HG02571 (cell line): ENCODE measurements around the gene SCLY.

Experiments
- ATAC-seq: cut with Tn5 transposase; IDR thresholded peaks from one replicate; pipeline ENCODE4 v1.9.1; 2021; ENCODE audit warnings: mild to moderate bottlenecking, moderate library complexity; ENCODE audit not compliant: unreplicated experiment

The SCLY gene

DNA sequence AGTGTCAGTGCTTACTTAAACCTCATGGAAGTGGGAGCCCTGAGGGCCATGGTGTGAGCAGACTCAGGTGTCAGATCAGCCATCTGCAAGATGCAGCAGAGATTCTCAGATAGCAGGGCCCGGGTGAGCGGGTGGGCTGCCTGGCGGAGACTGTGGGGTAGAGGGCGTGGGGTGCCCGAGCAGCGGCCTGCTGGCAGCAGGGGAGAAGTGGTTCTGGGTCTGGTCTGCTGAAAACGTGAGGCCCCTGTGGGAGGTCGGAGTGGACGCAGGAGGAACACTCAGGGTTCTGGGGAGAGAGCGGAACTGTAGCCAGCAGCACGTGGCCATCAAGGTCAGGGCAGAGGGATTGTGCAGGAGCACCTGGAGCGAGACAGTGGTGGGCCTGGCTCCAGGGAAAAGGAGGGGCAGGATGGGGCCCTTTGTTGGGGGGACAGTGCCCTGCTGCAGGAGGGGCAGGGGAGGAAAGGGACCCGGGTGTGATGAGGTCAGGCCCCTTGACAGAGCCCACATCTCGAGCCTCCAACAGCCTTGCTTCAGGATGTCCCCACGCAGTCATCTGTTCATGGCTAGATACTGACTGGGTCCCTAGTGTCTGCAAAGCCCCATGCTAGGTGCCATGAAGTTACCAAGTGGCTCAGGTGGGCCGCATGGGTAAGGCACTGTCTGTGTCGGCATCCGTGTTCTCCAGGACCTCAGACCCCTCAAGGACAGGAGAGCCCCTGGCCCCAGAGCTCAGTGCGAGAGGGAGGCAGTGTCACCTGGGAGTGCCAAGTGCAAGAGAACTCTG is 36.6 kb downstream of the SCLY start:
- no peak for ATAC-seq

DNA sequence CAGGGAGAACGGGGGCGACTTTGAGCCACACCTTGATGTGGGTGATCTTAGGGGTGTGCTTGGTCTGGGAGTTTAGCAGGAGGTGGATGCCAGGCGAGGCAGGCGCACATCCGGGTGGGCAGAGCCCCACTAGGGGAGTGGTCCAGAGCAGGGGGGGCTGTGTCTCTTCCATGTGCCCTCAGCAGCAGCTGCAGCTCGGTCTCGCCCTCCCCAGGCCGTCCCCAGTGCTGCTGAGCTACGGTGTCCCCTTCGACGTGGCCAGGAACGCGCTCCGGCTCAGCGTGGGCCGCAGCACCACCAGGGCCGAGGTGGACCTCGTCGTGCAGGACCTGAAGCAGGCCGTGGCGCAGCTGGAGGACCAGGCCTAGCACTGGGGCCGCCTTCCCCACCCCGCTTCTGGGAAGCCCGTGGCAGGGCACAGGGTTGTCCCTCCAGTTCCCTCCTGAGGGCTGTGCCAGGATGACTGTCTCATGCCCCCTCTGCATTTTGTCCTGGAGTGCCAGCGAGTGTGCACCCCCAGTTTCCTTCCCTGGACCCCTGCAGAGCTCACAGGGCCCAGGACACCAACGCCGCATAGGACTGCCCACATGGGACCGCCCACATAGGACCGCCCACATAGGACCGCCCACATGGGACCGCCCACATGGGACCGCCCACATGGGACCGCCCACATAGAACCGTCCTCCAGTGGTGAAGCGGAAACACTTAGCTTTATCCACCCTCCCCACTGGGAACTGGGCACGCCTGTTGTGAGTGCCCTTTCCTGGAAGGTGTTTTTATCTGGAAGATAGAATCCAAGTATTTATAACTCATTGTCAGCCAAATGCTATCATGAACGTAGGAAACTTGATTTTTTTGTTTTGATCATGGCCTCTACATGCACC is 37.4 kb downstream of the SCLY start:
- peak; percentile 55 for ATAC-seq

DNA sequence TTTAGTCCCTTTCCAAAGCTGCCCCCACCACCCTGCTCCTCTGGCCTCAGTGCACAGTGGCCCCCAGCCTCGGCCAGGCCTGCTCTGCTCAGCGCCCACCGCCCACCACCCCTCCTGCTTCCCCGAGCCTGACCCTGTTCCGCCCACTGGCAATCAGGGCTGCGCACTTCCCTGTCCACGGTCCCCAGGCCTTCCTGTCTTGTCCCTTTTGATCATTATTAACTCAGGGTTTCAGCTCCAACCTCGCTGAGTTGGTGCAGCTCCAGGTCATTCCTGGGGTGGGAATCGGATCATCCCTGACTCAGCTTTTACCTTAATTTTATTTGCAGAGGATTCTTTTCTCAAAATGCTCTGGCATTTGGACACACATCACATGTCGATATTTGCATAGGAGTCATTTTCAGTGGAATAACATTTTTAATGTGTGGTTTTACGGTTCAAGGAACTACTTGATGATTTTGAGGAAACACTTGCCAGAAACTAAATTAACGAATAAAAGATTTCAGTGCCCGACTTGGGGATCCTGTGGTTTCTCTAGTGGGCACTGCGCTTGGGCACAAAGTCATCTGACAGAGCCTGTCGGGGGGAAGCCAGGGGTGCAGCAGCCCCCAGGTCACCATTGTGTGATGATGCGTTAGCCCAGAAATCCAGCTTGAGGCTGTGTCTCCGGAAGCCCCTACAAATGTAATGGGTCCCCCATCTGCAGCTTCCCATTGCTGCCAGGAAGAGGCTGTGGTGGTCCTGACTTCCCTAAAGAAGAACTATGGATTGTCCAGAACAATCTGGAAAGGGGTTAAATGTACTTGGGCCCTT is 38.3 kb downstream of the SCLY start:
- ATAC-seq: no peak

- no peak for ATAC-seq
These were observed 38.9 kb downstream of the SCLY start for GRCh38 chr2:238099714-238100048.

GRCh38 chr2:238100049-238100820 is 39.4 kb downstream of the SCLY start, which contains the start of gene ESPNL:
TSS of gene ESPNL (plus strand) at chr2:238100340. CDS start at chr2:238100420, 80 bp downstream.
- ATAC-seq: no peak

- no peak for ATAC-seq
These were observed 40.3 kb downstream of the SCLY start for GRCh38 chr2:238100821-238101771.

GRCh38 chr2:238101891-238102841 is 41.4 kb downstream of the SCLY start:
- no peak for ATAC-seq

DNA sequence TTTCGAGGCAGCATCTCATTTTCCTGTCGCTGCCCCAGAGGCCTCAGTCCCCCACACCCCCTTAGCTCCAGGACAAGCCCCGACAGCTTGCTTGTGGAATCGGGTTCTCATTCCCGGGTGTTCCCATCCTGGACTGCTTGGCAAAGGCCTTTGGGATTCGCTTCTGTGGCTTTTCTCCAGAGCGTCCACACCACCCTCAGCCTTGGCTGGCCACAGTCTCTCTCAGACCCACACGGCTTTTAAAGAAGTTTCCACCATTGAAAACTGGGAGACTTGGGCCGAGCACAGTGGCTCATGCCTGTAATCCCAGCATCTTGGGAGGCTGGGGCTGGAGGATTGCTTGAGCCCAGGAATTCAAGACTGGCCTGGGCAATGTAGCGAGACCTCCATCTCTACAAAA is 42.1 kb downstream of the SCLY start:
- ATAC-seq: no peak

- ATAC-seq: no peak
These were observed 42.8 kb downstream of the SCLY start for GRCh38 chr2:238103465-238104225.

DNA sequence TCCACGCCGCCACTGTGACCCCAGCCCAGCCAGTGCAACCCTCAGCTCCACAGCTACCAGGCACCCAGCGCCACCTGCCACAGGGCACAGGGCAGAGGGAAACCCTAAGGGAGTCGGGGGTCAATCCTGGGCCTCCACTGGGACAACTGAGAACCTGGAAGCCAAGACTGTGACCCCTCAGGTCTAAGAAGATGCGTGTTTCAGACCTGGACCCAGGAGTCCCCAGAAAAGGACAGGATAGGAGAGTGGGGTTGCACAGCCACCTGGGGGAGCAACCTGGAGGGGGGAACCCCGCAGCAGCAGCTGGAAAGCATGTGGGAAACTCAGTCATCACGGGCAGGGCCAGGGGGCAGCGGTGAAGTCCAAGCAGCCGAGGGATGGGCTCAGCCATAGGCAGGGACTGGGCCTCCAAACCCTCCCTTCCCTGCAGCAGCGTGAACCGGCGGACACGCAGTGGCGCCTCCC is 43.5 kb downstream of the SCLY start:
- no peak for ATAC-seq

- ATAC-seq: no peak
These were observed 44.0 kb downstream of the SCLY start for GRCh38 chr2:238104691-238105371.

GRCh38 chr2:238105506-238106338 is 44.9 kb downstream of the SCLY start:
- ATAC-seq: no peak

- no peak for ATAC-seq
These were observed 45.5 kb downstream of the SCLY start for GRCh38 chr2:238106339-238106697.

DNA sequence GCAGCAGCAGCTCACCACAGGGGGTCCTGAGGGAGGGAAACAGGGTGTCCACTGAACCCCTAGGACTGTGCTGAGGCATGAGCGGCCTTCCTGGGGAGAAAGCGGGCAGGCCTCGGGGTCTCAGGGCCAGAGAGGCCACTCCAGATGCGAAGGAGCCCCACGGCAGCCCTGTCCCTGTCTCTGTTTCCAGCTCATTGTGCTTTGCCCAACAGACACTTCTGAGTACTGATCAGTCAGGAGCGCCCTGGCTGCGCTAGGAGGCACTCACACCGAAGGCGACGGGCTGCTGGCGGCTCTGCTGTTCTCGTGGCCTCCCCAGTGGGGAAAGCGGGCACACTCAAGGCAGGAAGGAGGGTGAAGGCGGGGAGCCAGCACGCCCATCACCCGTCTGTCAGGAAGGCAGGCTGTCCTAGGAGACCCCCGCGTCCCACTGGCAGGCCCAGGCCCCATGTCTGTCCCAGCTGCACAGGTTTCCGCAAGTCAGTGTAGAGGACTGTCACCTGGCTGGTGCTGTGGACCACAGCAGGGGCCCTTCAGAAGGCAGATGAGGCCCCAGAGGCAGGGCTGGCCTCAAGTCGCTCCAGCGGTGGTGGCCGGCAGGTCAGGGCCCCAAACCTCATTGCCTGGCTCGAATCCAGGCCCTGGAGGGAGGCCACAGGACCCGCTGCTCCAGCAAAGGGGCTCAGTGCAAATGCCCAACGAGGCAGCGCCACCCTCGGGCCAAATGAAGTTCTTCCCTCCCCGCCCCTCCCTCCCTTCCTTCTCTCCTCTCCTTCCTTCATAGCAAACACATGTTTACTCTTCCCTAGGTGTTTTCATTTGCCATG is 46.1 kb downstream of the SCLY start:
- ATAC-seq: no peak
